ENCODE results near the gene NARS2.

DNA sequence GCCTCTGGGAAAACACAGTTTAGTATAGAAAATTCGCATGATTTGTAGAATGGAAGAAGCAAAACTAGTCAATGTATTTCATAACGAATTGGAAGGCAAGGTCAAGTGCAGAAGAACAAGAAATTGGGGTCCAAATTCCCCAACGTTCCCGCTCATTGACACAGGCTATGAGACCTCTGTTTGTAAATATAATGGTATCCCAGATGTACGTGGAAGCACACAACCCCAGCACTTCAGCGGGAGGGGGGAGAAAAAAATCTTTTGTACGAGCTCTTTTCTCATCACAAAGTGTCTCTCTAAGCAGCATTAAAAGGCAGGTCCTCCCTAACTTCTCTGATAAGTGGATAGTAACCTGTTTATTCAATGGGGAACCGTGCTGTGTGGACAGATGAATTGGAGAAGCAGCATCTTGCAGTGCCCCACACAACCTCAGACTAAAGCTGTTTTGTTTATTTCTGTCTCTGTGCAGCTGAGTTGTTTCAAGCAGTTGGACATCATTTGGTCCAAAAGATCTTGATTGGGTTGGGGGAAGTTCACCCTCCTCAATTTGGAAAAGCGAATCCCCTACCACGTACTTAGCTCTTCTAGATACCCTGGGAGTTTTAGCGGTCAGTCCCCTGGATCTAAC is 156.0 kb downstream of the NARS2 start:
- TF ChIP-seq CTCF (IDR thresholded peaks at IDR 0.05) (no peak), POLR2A (IDR thresholded peaks at IDR 0.05) (no peak)
